CD4-positive, alpha-beta T cell (primary cell): ENCODE measurements around the gene MED12L. TPM values are rescaled to one million over a fixed set of nuclear protein-coding genes. Genes with fewer than 3 reads are reported as not detected.

Experiments used
- ATAC-seq: fragments of 200-7000 bp; cut with Tn5 transposase; one replicate; pipeline ENCODE4 v1.10.0; 2022; ENCODE audit warnings: mild to moderate bottlenecking; ENCODE audit not compliant: poor library complexity
- CTCF ChIA-PET: fragments of 350-600 bp; sonication (Branson Sonifier 250); formaldehyde crosslinking; loops from one replicate; lab custom pipeline; 2021; ENCODE audit warnings: antibody characterized with exemption, inconsistent platforms; lab: Charles Lee
- POLR2A ChIA-PET: fragments of 350-600 bp; sonication (Branson Sonifier 250); formaldehyde crosslinking; loops from one replicate; lab custom pipeline; 2021; ENCODE audit warnings: antibody characterized with exemption, inconsistent platforms; lab: Charles Lee
- DNase-seq, 14 experiments: peaks; one replicate each; pipeline ENCODE4 v3.0.0-alpha.2; 2013 to 2020; ENCODE audit warnings: mixed read lengths in 2 of 14
- H3K27ac ChIP-seq, 2 donors: one replicate each; pipeline versions ENCODE4 v1.5.1 to v1.7.0; 2013; ENCODE audit warnings: low read length in 2 of 2, low read depth in 1 of 2, mild to moderate bottlenecking in 1 of 2
- H3K27me3 ChIP-seq, 2 experiments: 1 replicate in 1 of 2; 2 replicates in 1 of 2; pipeline versions ENCODE4 v1.6.1 to v1.7.0; 2013; ENCODE audit warnings: low read length in 2 of 2, control low read depth in 1 of 2, mild to moderate bottlenecking in 1 of 2, moderate library complexity in 1 of 2; ENCODE audit not compliant: insufficient read depth in 2 of 2, control insufficient read depth in 1 of 2
- H3K36me3 ChIP-seq: one replicate; pipeline ENCODE4 v1.6.1; 2013; ENCODE audit warnings: low read length, control low read depth; ENCODE audit not compliant: insufficient read depth
- H3K4me1 ChIP-seq: one replicate; pipeline ENCODE4 v1.6.1; 2013; ENCODE audit warnings: low read length, control low read depth; ENCODE audit not compliant: insufficient read depth
- H3K4me3 ChIP-seq: one replicate; pipeline ENCODE4 v1.5.1; 2013; ENCODE audit warnings: mild to moderate bottlenecking, low read length, moderate library complexity
- H3K9me3 ChIP-seq, 2 experiments: 1 replicate in 1 of 2; 2 replicates in 1 of 2; pipeline versions ENCODE4 v1.6.1 to v1.7.0; 2013; ENCODE audit warnings: low read length in 2 of 2, mild to moderate bottlenecking in 2 of 2, control low read depth in 1 of 2, moderate library complexity in 1 of 2; ENCODE audit not compliant: control insufficient read depth in 1 of 2, insufficient read depth in 1 of 2
- H3K27ac Mint-ChIP-seq: one replicate; pipeline ENCODE4 v1.8.0; 2020; ENCODE audit warnings: mixed read lengths
- H3K27me3 Mint-ChIP-seq: one replicate; pipeline ENCODE4 v1.8.0; 2021; ENCODE audit warnings: mixed read lengths
- H3K36me3 Mint-ChIP-seq: one replicate; pipeline ENCODE4 v1.8.0; 2021; ENCODE audit warnings: low read depth, mixed read lengths
- H3K4me1 Mint-ChIP-seq: one replicate; pipeline ENCODE4 v1.8.0; 2021; ENCODE audit warnings: low read depth, mixed read lengths
- H3K4me3 Mint-ChIP-seq: one replicate; pipeline ENCODE4 v1.8.0; 2020; ENCODE audit warnings: mild to moderate bottlenecking, mixed read lengths
- H3K9me3 Mint-ChIP-seq: one replicate; pipeline ENCODE4 v1.8.0; 2020; ENCODE audit warnings: mixed read lengths
- CTCF ChIP-seq: fragments of 200-600 bp; IDR thresholded peaks from one replicate; pipeline ENCODE4 v1.8.0; 2022; ENCODE audit warnings: antibody characterized with exemption, mild to moderate bottlenecking
- intact Hi-C, 2 experiments: fragments of 100-400 bp; cut with DNase I in 1 of 2; cut with micrococcal nuclease in 1 of 2; formaldehyde crosslinking; loops; one replicate each; pipeline versions ENCODE4 v1.15.1 to v1.9.0; 2023 to 2025; cut with DNase I, micrococcal nuclease
- total RNA-seq, 174 experiments: library from RNA in 2 of 174; stranded (reverse) in 2 of 174; gene quantifications; one replicate each; pipeline ENCODE4 v1.2.3 and lab custom pipeline; 2021 to 2026

Gene MED12L
- total RNA-seq, 2 experiments from 2014 or later: 0.39 to 0.49 TPM

GRCh38 chr3:151214459-151214858 is 129.0 kb downstream of the MED12L start:
- ATAC-seq (no peak), DNase-seq (no peak)
- Mint-ChIP-seq H3K4me1 (peaks cover 18% of the 10 kb centered on the region), H3K9me3 (no peaks in the 10 kb centered on the region), H3K36me3 (no peaks in the 10 kb centered on the region), H3K27ac (no peak overlapping the region), H3K27me3 (no peaks in the 10 kb centered on the region), H3K4me3 (no peak overlapping the region)
- no peaks in the 10 kb centered on the region for H3K36me3 ChIP-seq
- POLR2A ChIA-PET: interaction anchor here (0.7 kb wide), 1 partner anchor 79 kb away, joined by 3 read pairs; no protein-coding TSS in a partner anchor
- no peak overlapping the region for H3K4me3 ChIP-seq
- no peaks in the 10 kb centered on the region for H3K9me3 ChIP-seq
- CTCF ChIA-PET: interaction anchor here (0.6 kb wide), 1 partner anchor 13 kb away, joined by 3 read pairs; no protein-coding TSS in a partner anchor
- no peaks in the 10 kb centered on the region for H3K27me3 ChIP-seq
- no peak overlapping the region for H3K27ac ChIP-seq
- intact Hi-C loops: no loop called here
- peaks cover 9% of the 10 kb centered on the region for H3K4me1 ChIP-seq
- TF ChIP-seq CTCF: no peak

GRCh38 chr3:151216641-151217607 is 131.5 kb downstream of the MED12L start:
- ATAC-seq: no peak

More at GRCh38 chr3:151216641-151217607, 131.5 kb downstream of the MED12L start:
- ChIA-PET CTCF (interaction anchor here (1.1 to 3.0 kb wide), 3 partner anchors 49 to 111 kb away, joined by 3 to 6 read pairs (median 3); no protein-coding TSS in a partner anchor), POLR2A (interaction anchor here (1.2 kb wide), 1 partner anchor 13 kb away, joined by 3 read pairs; the partner anchor contains the start of gene GPR171)
- Mint-ChIP-seq H3K9me3 (peaks cover 5% of the 10 kb centered on the region), H3K4me3 (no peak overlapping the region), H3K27ac (no peak overlapping the region), H3K27me3 (no peaks in the 10 kb centered on the region), H3K4me1 (no peaks in the 10 kb centered on the region), H3K36me3 (no peaks in the 10 kb centered on the region)
- DNase-seq: no peak
- TF ChIP-seq CTCF: no peak
- H3K36me3 ChIP-seq: no peaks in the 10 kb centered on the region
- intact Hi-C loops: no loop called here
- H3K4me1 ChIP-seq: no peaks in the 10 kb centered on the region
- no peak overlapping the region for H3K27ac ChIP-seq
- H3K27me3 ChIP-seq: no peaks in the 10 kb centered on the region
- H3K4me3 ChIP-seq: no peak overlapping the region
- H3K9me3 ChIP-seq: peaks cover 0 to 8% of the 10 kb centered on the region in 2 experiments
